Activated naive CD8-positive, alpha-beta T cell treated with anti-CD3 and anti-CD28 coated beads, Interleukin-2, amount 10 ng/mL, durations not matched to agents 7 days and 5 days (primary cell): ENCODE results near the gene ZNF189. TPM values are rescaled to one million over a fixed set of nuclear protein-coding genes. Genes with fewer than 3 reads are reported as not detected.

Experiments used
- ATAC-seq: fragments of 150-1000 bp; cut with Tn5 transposase; one replicate; pipeline ENCODE4 v1.10.0; 2021; ENCODE audit warnings: low read depth, moderate library complexity
- POLR2A ChIA-PET: fragments of 350-600 bp; sonication (Branson Sonifier 250); formaldehyde crosslinking; loops from one replicate; lab custom pipeline; 2021; ENCODE audit warnings: antibody characterized with exemption; lab: Charles Lee
- DNase-seq: peaks from one replicate; pipeline ENCODE4 v3.0.0; 2021
- H3K27ac Mint-ChIP-seq: one replicate; pipeline ENCODE4 v1.8.0; 2022; ENCODE audit warnings: mild to moderate bottlenecking, mixed read lengths
- H3K27me3 Mint-ChIP-seq: one replicate; pipeline ENCODE4 v1.8.0; 2022; ENCODE audit warnings: mild to moderate bottlenecking, moderate library complexity, mixed read lengths
- H3K36me3 Mint-ChIP-seq: one replicate; pipeline ENCODE4 v1.8.0; 2021; ENCODE audit warnings: mild to moderate bottlenecking, mixed read lengths
- H3K4me1 Mint-ChIP-seq: one replicate; pipeline ENCODE4 v1.8.0; 2021; ENCODE audit warnings: mixed read lengths
- H3K4me3 Mint-ChIP-seq: one replicate; pipeline ENCODE4 v1.8.0; 2022; ENCODE audit warnings: mild to moderate bottlenecking, moderate library complexity, mixed read lengths
- H3K9me3 Mint-ChIP-seq: one replicate; pipeline ENCODE4 v1.8.0; 2021; ENCODE audit warnings: mixed read lengths
- total RNA-seq, 2 experiments: library from RNA; stranded (reverse); gene quantifications; one replicate each; pipeline ENCODE4 v1.2.3, GENCODE V29; 2021

The ZNF189 gene
- 10 to 100 TPM; 14.6 to 16.0 TPM for total RNA-seq

GRCh38 chr9:101398068-101398929 lies at the start of gene ZNF189, which contains the start of gene MRPL50:
Gene ZNF189 (plus strand): TSS chr9:101398851. CDS start chr9:101399157, 306 bp downstream.
Gene MRPL50 (minus strand): TSS chr9:101398618. CDS start chr9:101398592, 26 bp downstream.
- peak; percentile 96 for ATAC-seq
- peak; percentile 88 for DNase-seq
- Mint-ChIP-seq H3K4me1 (peaks cover 38% of the 10 kb centered on the region), H3K4me3 (peak within 1 kb of the TSS; percentile 93), H3K36me3 (peaks cover 65% of the 10 kb centered on the region), H3K27ac (peak within 1 kb of the TSS; percentile 99), H3K27me3 (no peaks in the 10 kb centered on the region), H3K9me3 (peaks cover 12% of the 10 kb centered on the region)
- POLR2A ChIA-PET, result interaction anchor here (1.0 to 1.8 kb wide), 4 partner anchors 9 to 1046 kb away, joined by 3 to 14 read pairs (median 8); partner anchors contain the start of genes RNF20 and TEX10

DNA sequence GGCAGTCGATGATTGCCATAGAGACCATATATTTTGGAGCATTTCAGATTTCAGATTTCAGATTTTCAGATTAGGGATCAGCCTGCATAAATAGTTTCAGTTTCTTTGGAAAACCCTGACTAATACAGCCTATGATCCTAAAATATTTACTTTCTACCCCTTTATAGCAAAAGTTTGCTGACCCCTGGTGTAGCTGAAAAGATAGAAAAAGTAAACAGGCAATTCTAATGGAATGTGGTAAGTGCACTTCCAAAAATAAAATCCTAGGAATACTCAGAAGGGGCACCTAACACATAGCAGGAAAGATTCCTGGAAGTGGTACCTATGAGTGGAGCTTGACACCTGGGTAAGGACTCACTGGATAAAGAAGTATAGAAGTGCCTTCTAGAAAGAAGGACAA lies 48.4 kb upstream of the ZNF189 start:
- POLR2A ChIA-PET, result no interaction called here
- no peaks in the 10 kb centered on the region for H3K4me1 Mint-ChIP-seq
- no peaks in the 10 kb centered on the region for H3K9me3 Mint-ChIP-seq
- H3K27me3 Mint-ChIP-seq, result peaks cover 4% of the 10 kb centered on the region
- H3K36me3 Mint-ChIP-seq, result no peaks in the 10 kb centered on the region
- DNase-seq, result no peak
- H3K27ac Mint-ChIP-seq, result no peak overlapping the region
- H3K4me3 Mint-ChIP-seq, result no peak overlapping the region
- no peak for ATAC-seq

DNA sequence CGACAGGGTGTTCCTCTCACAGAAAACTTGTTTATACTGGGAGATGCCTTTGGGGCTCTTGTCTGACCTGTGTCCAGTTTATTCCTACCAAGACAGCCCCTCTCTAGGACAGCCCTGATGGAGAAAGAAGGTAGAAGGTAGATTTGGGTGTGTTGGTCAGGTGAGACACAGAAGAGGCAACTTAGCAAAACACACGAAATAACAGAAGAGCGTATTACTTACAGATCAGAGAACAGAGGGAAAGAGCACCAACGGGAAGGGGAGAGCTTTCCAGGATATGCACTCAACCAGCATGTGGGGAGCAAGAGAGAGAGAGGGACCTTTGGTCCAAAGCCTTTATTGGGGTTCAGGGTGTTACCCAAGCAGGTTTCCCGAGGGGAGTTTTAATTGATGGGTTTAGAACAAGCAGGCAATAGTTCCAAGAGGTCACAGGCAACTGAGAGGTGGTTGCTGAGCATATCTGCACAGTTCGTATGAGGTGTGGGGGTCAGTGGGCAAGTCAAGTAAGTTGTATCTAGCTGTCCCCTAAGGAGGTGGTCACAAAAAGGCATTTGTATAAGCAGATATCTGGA lies 45.7 kb upstream of the ZNF189 start:
- no peaks in the 10 kb centered on the region for H3K9me3 Mint-ChIP-seq
- H3K27ac Mint-ChIP-seq, result no peak overlapping the region
- ATAC-seq (no peak), DNase-seq (no peak)
- no peaks in the 10 kb centered on the region for H3K36me3 Mint-ChIP-seq
- H3K4me1 Mint-ChIP-seq, result no peaks in the 10 kb centered on the region
- POLR2A ChIA-PET, result no interaction called here
- no peak overlapping the region for H3K4me3 Mint-ChIP-seq
- peaks cover 3% of the 10 kb centered on the region for H3K27me3 Mint-ChIP-seq

- no peak overlapping the region for H3K4me3 Mint-ChIP-seq
- ATAC-seq (no peak), DNase-seq (no peak)
- no peaks in the 10 kb centered on the region for H3K27me3 Mint-ChIP-seq
- POLR2A ChIA-PET, result no interaction called here
- H3K9me3 Mint-ChIP-seq, result no peaks in the 10 kb centered on the region
- no peak overlapping the region for H3K27ac Mint-ChIP-seq
- H3K36me3 Mint-ChIP-seq, result no peaks in the 10 kb centered on the region
- no peaks in the 10 kb centered on the region for H3K4me1 Mint-ChIP-seq
Measured at GRCh38 chr9:101353683-101354082, 45.0 kb upstream of the ZNF189 start.

GRCh38 chr9:101354143-101354764 lies 44.4 kb upstream of the ZNF189 start:
- Mint-ChIP-seq H3K36me3 (no peaks in the 10 kb centered on the region), H3K9me3 (no peaks in the 10 kb centered on the region), H3K27me3 (no peaks in the 10 kb centered on the region), H3K4me1 (no peaks in the 10 kb centered on the region), H3K27ac (no peak overlapping the region), H3K4me3 (no peak overlapping the region)
- ATAC-seq (no peak), DNase-seq (no peak)
- POLR2A ChIA-PET, result no interaction called here

GRCh38 chr9:101354765-101355708 lies 43.6 kb upstream of the ZNF189 start:
- Mint-ChIP-seq H3K27ac (no peak overlapping the region), H3K27me3 (no peaks in the 10 kb centered on the region), H3K4me1 (no peaks in the 10 kb centered on the region), H3K9me3 (no peaks in the 10 kb centered on the region), H3K36me3 (no peaks in the 10 kb centered on the region), H3K4me3 (no peak overlapping the region)
- DNase-seq (no peak), ATAC-seq (no peak)
- POLR2A ChIA-PET, result no interaction called here

GRCh38 chr9:101356619-101357018 lies 42.0 kb upstream of the ZNF189 start:
- Mint-ChIP-seq H3K27me3 (no peaks in the 10 kb centered on the region), H3K4me1 (no peaks in the 10 kb centered on the region), H3K27ac (no peak overlapping the region), H3K36me3 (no peaks in the 10 kb centered on the region), H3K9me3 (no peaks in the 10 kb centered on the region), H3K4me3 (no peak overlapping the region)
- ATAC-seq, result no peak
- POLR2A ChIA-PET, result no interaction called here
- DNase-seq, result no peak

DNA sequence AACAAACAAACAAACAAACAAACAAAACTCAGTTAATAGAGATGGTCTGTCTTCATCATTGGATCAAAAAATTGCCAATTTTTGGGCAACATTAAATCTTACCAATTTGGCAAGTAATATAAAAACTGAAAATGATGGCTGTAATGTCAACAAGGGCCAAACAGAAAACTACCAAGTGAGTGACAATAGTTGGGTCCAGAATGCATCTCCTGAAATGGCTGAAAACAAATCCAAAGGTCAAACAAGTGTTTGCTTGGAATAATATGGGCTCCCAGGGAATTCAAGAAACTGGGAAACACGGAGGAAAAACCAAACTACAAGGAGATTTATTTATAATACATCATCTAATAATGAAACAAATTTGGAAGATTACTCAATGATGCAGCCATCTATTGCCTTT lies 39.0 kb upstream of the ZNF189 start:
- Mint-ChIP-seq H3K36me3 (no peaks in the 10 kb centered on the region), H3K9me3 (no peaks in the 10 kb centered on the region), H3K27ac (no peak overlapping the region), H3K4me1 (no peaks in the 10 kb centered on the region), H3K4me3 (no peak overlapping the region), H3K27me3 (no peaks in the 10 kb centered on the region)
- DNase-seq (no peak), ATAC-seq (no peak)
- POLR2A ChIA-PET, result no interaction called here

- H3K27me3 Mint-ChIP-seq, result no peaks in the 10 kb centered on the region
- no peak for ATAC-seq
- POLR2A ChIA-PET, result no interaction called here
- no peaks in the 10 kb centered on the region for H3K36me3 Mint-ChIP-seq
- DNase-seq, result no peak
- H3K27ac Mint-ChIP-seq, result no peak overlapping the region
- no peaks in the 10 kb centered on the region for H3K4me1 Mint-ChIP-seq
- H3K9me3 Mint-ChIP-seq, result no peaks in the 10 kb centered on the region
- H3K4me3 Mint-ChIP-seq, result no peak overlapping the region
Measured at GRCh38 chr9:101360647-101361046, 38.0 kb upstream of the ZNF189 start.

DNA sequence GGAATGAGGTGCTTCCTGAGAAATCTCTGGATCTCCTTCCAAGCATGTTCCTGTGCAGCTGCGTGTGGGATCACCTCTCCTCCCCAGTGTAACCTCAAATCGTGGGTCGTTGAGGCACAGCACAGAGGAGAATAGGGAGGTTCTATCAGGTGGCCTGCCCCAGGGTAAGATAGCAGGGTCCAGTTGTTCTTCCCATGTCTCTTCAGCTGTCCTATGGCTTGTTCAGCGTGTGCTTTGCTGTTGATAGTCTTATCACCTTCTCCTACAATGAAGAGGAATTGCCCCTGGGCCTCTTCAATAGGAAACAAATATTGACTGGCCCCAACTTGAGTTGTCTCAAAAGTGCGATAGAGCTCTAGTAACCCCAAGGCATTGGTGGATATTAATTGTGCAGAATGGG lies 36.2 kb upstream of the ZNF189 start:
- POLR2A ChIA-PET, result no interaction called here
- ATAC-seq (no peak), DNase-seq (no peak)
- Mint-ChIP-seq H3K36me3 (no peaks in the 10 kb centered on the region), H3K27ac (no peak overlapping the region), H3K4me3 (no peak overlapping the region), H3K27me3 (no peaks in the 10 kb centered on the region), H3K4me1 (no peaks in the 10 kb centered on the region), H3K9me3 (no peaks in the 10 kb centered on the region)

DNA sequence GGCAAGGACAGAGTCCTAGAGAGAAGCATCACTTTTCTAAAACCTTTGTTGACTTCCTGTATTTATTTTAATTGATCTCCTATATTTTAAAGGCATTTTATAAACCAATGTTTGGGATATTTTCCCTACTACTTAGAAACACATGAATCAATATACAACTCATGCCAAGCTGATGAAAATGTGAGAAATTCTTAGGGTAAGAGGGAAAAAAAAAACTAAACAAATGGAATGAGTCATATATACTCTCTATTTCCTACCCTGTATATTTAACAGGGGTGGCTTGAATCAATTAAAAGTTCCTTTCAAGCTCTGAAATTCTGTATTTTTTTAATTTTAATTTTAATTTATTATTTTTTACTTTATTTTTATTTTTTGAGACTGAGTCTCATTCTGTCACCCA lies 33.5 kb upstream of the ZNF189 start:
- Mint-ChIP-seq H3K9me3 (no peaks in the 10 kb centered on the region), H3K4me1 (no peaks in the 10 kb centered on the region), H3K27me3 (no peaks in the 10 kb centered on the region), H3K36me3 (no peaks in the 10 kb centered on the region), H3K4me3 (no peak overlapping the region), H3K27ac (no peak overlapping the region)
- DNase-seq (no peak), ATAC-seq (no peak)
- POLR2A ChIA-PET, result no interaction called here

DNA sequence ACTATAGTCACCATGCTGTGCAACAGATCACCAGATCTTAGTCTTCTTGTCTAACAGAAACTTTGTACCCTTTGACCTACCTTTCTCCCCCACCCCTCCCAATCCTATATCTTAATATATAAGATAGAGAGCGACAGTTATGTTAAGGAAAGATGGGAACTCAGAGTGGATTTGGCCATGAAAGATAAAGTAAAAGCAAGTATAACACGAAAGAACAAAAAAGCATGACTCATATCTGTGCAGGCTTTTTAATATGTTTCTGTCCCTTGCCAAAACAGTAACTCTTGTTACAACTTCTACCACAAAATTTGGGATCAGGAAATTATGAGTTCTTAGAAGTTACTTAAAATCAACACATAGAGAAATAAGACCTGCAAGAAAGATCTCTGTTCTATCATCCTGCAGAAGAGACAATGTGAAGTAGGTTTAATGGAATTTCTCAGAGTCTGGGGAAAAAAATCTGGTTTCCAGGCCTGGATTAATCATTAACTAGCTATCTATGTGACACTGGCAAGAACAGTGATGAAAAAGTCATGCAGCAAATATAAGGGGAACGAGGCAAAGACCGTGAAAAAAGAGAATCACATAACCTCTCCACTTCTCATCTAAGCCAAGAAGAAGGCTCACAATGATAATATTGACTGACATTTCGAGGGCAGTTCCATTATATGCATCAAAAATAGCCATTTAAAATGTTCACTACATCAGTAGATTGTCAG lies 32.5 kb upstream of the ZNF189 start:
- Mint-ChIP-seq H3K27ac (no peak overlapping the region), H3K9me3 (no peaks in the 10 kb centered on the region), H3K36me3 (no peaks in the 10 kb centered on the region), H3K27me3 (no peaks in the 10 kb centered on the region), H3K4me3 (no peak overlapping the region), H3K4me1 (no peaks in the 10 kb centered on the region)
- POLR2A ChIA-PET, result interaction anchor here (0.7 kb wide), 1 partner anchor 25 kb away, joined by 5 read pairs; no protein-coding TSS in a partner anchor
- DNase-seq, result no peak
- ATAC-seq, result no peak
